Peyer's patch (tissue), 4 donors: ENCODE results near the gene ATP11C. TPM values are rescaled to one million over a fixed set of nuclear protein-coding genes. Genes with fewer than 3 reads are reported as not detected.
A peak's percentile ranks its signal among the peaks of the same experiment; 100 is the strongest.

ENCODE experiments used
- DNase-seq, 3 donors: peaks; one replicate each; pipeline ENCODE4 v3.0.0-alpha.2; 2017 to 2019
- H3K27ac ChIP-seq, 4 donors: fragments of 200-600 bp; sonication (generic); one replicate each; pipeline ENCODE4 v1.5.1; 2016 to 2019
- H3K27me3 ChIP-seq, 2 donors: fragments of 200-600 bp; sonication (generic); one replicate each; pipeline ENCODE4 v1.5.1; 2019
- H3K36me3 ChIP-seq, 3 donors: fragments of 200-600 bp; sonication (generic); one replicate each; pipeline ENCODE4 v1.5.1; 2016 to 2019
- H3K4me1 ChIP-seq, 4 donors: fragments of 200-600 bp; sonication (generic); one replicate each; pipeline ENCODE4 v1.5.1; 2016 to 2019
- H3K4me3 ChIP-seq, 4 donors: fragments of 200-600 bp; sonication (generic); 1 replicate in 3 of 4; 2 replicates in 1 of 4; pipeline ENCODE4 v1.5.1; 2016 to 2019; ENCODE audit warnings: mild to moderate bottlenecking in 1 of 4
- H3K9me3 ChIP-seq, 4 donors: fragments of 200-600 bp; sonication (generic); one replicate each; pipeline ENCODE4 v1.5.1; 2016 to 2019; ENCODE audit warnings: mild to moderate bottlenecking in 1 of 4
- POLR2A ChIP-seq, 2 donors: fragments of 450-650 bp; IDR thresholded peaks; one replicate each; pipeline ENCODE4 v1.5.1; 2017; ENCODE audit warnings: antibody characterized with exemption in 2 of 2, mild to moderate bottlenecking in 2 of 2, moderate library complexity in 2 of 2
- total RNA-seq, 4 donors: library from RNA; depleted of rRNA; stranded (reverse); fragments of >200 nt; gene quantifications; one replicate each; pipeline ENCODE4 v1.1.0, GENCODE V29; 2016
- TF ChIP-seq, protein P1 (sequence below), 6 experiments: fragments of 450-650 bp in 4 of 6; fragments of 200-600 bp in 2 of 6; sonication (generic) in 1 of 6; IDR thresholded peaks; one replicate each; pipeline ENCODE4 v1.5.1; 2017 to 2019; ENCODE audit warnings: antibody characterized with exemption in 6 of 6, mild to moderate bottlenecking in 3 of 6, moderate library complexity in 1 of 6

ATP11C gene
- total RNA-seq, 4 donors from 2014 or later: 8.9 to 46.2 (median 13.1) TPM

DNA sequence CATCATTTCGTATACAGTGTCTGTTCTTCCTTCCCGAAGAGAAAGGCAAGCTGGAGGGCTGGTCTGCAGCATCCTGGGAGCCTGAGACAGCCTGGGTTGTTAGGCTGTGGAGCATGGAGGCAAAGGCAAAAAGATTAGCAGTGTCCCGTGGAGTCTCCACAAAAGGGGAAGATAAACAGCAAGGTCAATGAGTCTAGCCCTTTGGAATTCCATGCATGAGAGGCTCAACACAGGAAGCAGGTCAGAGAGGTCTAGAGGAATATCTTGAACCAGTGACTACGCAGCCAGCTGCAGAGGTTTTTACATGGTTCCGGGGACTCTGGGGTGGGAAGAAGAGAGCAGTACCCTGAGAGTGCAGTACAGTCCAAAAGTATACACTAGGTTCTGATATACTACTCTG is 212.7 kb downstream of the ATP11C start:
- TF ChIP-seq POLR2A (IDR thresholded peaks at IDR 0.05): no peak
- TF ChIP-seq, protein P1, sequence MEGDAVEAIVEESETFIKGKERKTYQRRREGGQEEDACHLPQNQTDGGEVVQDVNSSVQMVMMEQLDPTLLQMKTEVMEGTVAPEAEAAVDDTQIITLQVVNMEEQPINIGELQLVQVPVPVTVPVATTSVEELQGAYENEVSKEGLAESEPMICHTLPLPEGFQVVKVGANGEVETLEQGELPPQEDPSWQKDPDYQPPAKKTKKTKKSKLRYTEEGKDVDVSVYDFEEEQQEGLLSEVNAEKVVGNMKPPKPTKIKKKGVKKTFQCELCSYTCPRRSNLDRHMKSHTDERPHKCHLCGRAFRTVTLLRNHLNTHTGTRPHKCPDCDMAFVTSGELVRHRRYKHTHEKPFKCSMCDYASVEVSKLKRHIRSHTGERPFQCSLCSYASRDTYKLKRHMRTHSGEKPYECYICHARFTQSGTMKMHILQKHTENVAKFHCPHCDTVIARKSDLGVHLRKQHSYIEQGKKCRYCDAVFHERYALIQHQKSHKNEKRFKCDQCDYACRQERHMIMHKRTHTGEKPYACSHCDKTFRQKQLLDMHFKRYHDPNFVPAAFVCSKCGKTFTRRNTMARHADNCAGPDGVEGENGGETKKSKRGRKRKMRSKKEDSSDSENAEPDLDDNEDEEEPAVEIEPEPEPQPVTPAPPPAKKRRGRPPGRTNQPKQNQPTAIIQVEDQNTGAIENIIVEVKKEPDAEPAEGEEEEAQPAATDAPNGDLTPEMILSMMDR (IDR thresholded peaks at IDR 0.05): no peak
- no peaks in the 10 kb centered on the region for H3K27me3 ChIP-seq
- H3K9me3 ChIP-seq: no peaks in the 10 kb centered on the region
- no peak overlapping the region for H3K4me3 ChIP-seq
- no peaks in the 10 kb centered on the region for H3K36me3 ChIP-seq
- no peak for DNase-seq
- H3K4me1 ChIP-seq: no peaks in the 10 kb centered on the region
- H3K27ac ChIP-seq: no peak overlapping the region

DNA sequence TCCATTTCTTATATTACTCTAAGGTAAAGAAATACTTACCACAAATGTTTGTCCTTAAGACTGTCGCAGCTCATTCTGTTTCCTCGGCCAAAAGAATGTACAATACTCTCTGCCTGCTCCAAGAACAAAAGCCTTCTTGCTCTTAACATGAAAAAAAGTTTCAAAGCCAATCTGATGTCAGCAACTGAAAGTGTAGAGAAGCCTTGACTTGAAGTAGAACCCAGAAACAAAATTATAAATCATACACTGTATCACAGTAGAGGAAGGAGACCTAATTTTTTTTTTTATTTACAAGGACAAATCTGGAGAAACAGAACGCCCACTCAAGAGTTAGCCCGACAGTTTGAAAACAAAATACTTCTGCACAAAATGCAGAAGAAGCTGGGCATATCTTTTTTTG is 224.8 kb downstream of the ATP11C start, which contains the start of gene MCF2:
Gene MCF2, minus strand, starts transcription at position 101 of the 400 bp plus-strand sequence. CDS start 56,423 bp downstream, outside the sequence.
- Histone ChIP-seq H3K9me3 (no peaks in the 10 kb centered on the region), H3K4me3 (no peak within 1 kb of the TSS), H3K27me3 (no peaks in the 10 kb centered on the region), H3K4me1 (no peaks in the 10 kb centered on the region), H3K27ac (no peak within 1 kb of the TSS), H3K36me3 (no peaks in the 10 kb centered on the region)
- TF ChIP-seq, protein P1 (IDR thresholded peaks at IDR 0.05): no peak
- TF ChIP-seq POLR2A (IDR thresholded peaks at IDR 0.05): no peak
- DNase-seq: no peak

- H3K4me1 ChIP-seq: no peaks in the 10 kb centered on the region
- no peak overlapping the region for H3K4me3 ChIP-seq
- no peak for DNase-seq
- H3K9me3 ChIP-seq: no peaks in the 10 kb centered on the region
- H3K36me3 ChIP-seq: no peaks in the 10 kb centered on the region
- TF ChIP-seq POLR2A (IDR thresholded peaks at IDR 0.05): no peak
- TF ChIP-seq, protein P1 (IDR thresholded peaks at IDR 0.05): no peak
- H3K27ac ChIP-seq: no peak overlapping the region
- no peaks in the 10 kb centered on the region for H3K27me3 ChIP-seq
These were observed 230.2 kb downstream of the ATP11C start for GRCh38 chrX:139702658-139703057.

DNA sequence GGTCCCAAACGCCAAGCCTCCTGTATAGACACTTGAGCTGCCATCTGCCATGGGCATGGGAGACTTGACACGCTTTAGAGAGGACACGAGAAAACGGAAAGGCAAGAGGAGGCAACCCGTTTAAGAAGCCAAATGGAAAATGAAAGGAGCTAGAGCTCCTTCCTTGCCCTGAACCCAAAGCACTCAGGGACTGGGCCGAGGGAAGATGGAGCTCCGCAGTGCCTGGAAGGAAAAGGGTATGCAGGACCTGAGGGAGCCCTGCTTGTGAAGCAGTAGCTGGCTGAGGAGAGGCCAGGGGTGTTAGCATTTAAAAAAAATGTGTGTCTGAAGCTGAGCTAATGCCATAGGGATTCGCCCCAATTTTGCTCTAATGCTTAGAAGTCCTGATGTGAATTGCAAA is 239.9 kb downstream of the ATP11C start:
- no peaks in the 10 kb centered on the region for H3K9me3 ChIP-seq
- no peak for DNase-seq
- TF ChIP-seq, protein P1 (IDR thresholded peaks at IDR 0.05): no peak
- H3K36me3 ChIP-seq: no peaks in the 10 kb centered on the region
- no peaks in the 10 kb centered on the region for H3K27me3 ChIP-seq
- peak overlapping the region in 1 of 4 donors; percentile 29 for H3K4me3 ChIP-seq
- no peaks in the 10 kb centered on the region for H3K4me1 ChIP-seq
- no peak overlapping the region for H3K27ac ChIP-seq

GRCh38 chrX:139692506-139692849 is 240.4 kb downstream of the ATP11C start:
- Histone ChIP-seq H3K4me1 (no peaks in the 10 kb centered on the region), H3K27me3 (no peaks in the 10 kb centered on the region), H3K36me3 (no peaks in the 10 kb centered on the region), H3K4me3 (peak overlapping the region in 2 of 4 donors; percentile 16 to 29), H3K9me3 (no peaks in the 10 kb centered on the region), H3K27ac (no peak overlapping the region)
- no peak for DNase-seq
- TF ChIP-seq, protein P1 (IDR thresholded peaks at IDR 0.05): no peak
- TF ChIP-seq POLR2A (IDR thresholded peaks at IDR 0.05): no peak
